RWPE1 (cell line): ENCODE results near the gene CLDN15.

Experiments
- CTCF ChIA-PET: fragments of 350-600 bp; sonication (Branson Sonifier 250); formaldehyde crosslinking; extraction: SDS; loops from one replicate; lab custom pipeline; 2021; lab: Yijun Ruan, JAX
- POLR2A ChIA-PET: fragments of 400-600 bp; formaldehyde crosslinking; extraction: SDS; loops from one replicate; lab custom pipeline; 2020; ENCODE audit warnings: antibody characterized with exemption; ENCODE audit not compliant: low non-redundant PET; lab: Yijun Ruan, JAX
- DNase-seq: peaks from one replicate; pipeline ENCODE4 v3.0.0; 2012; ENCODE audit warnings: low spot score
- H3K27ac ChIP-seq: fragments of 450-650 bp; 2 replicates; pipeline ENCODE4 v1.5.1; 2017
- CTCF ChIP-seq: fragments of 450-650 bp; conservative IDR thresholded peaks from 2 replicates; pipeline ENCODE4 v1.5.1; 2017; ENCODE audit warnings: low read depth, mild to moderate bottlenecking

CLDN15 gene

GRCh38 chr7:101235522-101235921 lies 2.1 kb downstream of the CLDN15 start:
- no peak for TF ChIP-seq CTCF
- POLR2A ChIA-PET, result no interaction called here
- CTCF ChIA-PET, result interaction anchor here (2.5 kb wide), 1 partner anchor 9 kb away, joined by 12 read pairs; the partner anchor contains the start of gene FIS1

GRCh38 chr7:101235050-101235449 lies 2.6 kb downstream of the CLDN15 start:
- 0 out of 2 replicates have a peak, but pooled peaks have one; percentile 11 for TF ChIP-seq CTCF
- ChIA-PET POLR2A (no interaction called here), CTCF (interaction anchor here (2.5 kb wide), 1 partner anchor 9 kb away, joined by 12 read pairs; the partner anchor contains the start of gene FIS1)
- DNase-seq, result no peak
- peak overlapping the region; percentile 24; the same call in 1 of the 2 replicates for H3K27ac ChIP-seq

More at GRCh38 chr7:101235522-101235921, 2.1 kb downstream of the CLDN15 start:
- peak overlapping the region; percentile 24 for H3K27ac ChIP-seq
- no peak for DNase-seq

GRCh38 chr7:101234636-101235035 lies 3.0 kb downstream of the CLDN15 start:
- ChIA-PET POLR2A (no interaction called here), CTCF (interaction anchor here (2.5 kb wide), 1 partner anchor 10 kb away, joined by 12 read pairs; the partner anchor contains the start of gene FIS1)
- H3K27ac ChIP-seq, result peak overlapping the region; percentile 24; the same call in 1 of the 2 replicates
- TF ChIP-seq CTCF, result no peak
- no peak for DNase-seq

- ChIA-PET CTCF (interaction anchor here (2.5 kb wide), 1 partner anchor 10 kb away, joined by 12 read pairs; the partner anchor contains the start of gene FIS1), POLR2A (no interaction called here)
- no peak for TF ChIP-seq CTCF
- DNase-seq, result no peak
- H3K27ac ChIP-seq, result peak overlapping the region; percentile 24; the same call in 1 of the 2 replicates
Measured at GRCh38 chr7:101233907-101234547, 3.6 kb downstream of the CLDN15 start.

GRCh38 chr7:101232141-101232850 lies 5.3 kb downstream of the CLDN15 start:
- TF ChIP-seq CTCF, result no peak
- ChIA-PET CTCF (interaction anchor here (1.7 kb wide), 1 partner anchor 11 kb away, joined by 5 read pairs; no protein-coding TSS in a partner anchor), POLR2A (interaction anchor here (0.5 to 1.0 kb wide), 4 partner anchors 14 to 593 kb away, joined by 3 read pairs; partner anchors contain the start of genes UFSP1 and ZNHIT1)
- peak; percentile 69 for DNase-seq
- peak overlapping the region; percentile 52 for H3K27ac ChIP-seq

GRCh38 chr7:101231644-101232043 lies 6.0 kb downstream of the CLDN15 start:
- H3K27ac ChIP-seq, result peak overlapping the region; percentile 52
- POLR2A ChIA-PET, result no interaction called here
- no peak for TF ChIP-seq CTCF
- CTCF ChIA-PET, result interaction anchor here (1.7 kb wide), 1 partner anchor 12 kb away, joined by 5 read pairs; no protein-coding TSS in a partner anchor
- DNase-seq, result no peak
